NT2/D1 (cell line): Measurements from ENCODE around the gene LSP1.

Experiments
- DNase-seq: peaks from one replicate; pipeline ENCODE4 v3.0.0-alpha.2; 2011; ENCODE audit warnings: low read depth, low spot score
- H3K27me3 ChIP-seq: 2 replicates; pipeline ENCODE4 v1.6.0; 2011; ENCODE audit warnings: mild to moderate bottlenecking; ENCODE audit not compliant: insufficient read length, insufficient read depth
- H3K36me3 ChIP-seq: 2 replicates; pipeline ENCODE4 v1.6.1; 2011; ENCODE audit warnings: mild to moderate bottlenecking, low read length, mixed read lengths; ENCODE audit not compliant: insufficient read depth, insufficient read length
- H3K4me1 ChIP-seq: 2 replicates; pipeline ENCODE4 v1.5.1; 2011; ENCODE audit not compliant: insufficient read depth, insufficient read length
- H3K4me3 ChIP-seq: 2 replicates; pipeline ENCODE4 v1.5.1; 2011; ENCODE audit warnings: low read depth; ENCODE audit not compliant: insufficient read length
- H3K9ac ChIP-seq: 2 replicates; pipeline ENCODE4 v1.6.0; 2011; ENCODE audit warnings: low read depth; ENCODE audit not compliant: insufficient read length
- H3K9me3 ChIP-seq: 2 replicates; pipeline ENCODE4 v1.5.1; 2011; ENCODE audit warnings: mild to moderate bottlenecking, low read length; ENCODE audit not compliant: insufficient read depth
- SUZ12 ChIP-seq: IDR thresholded peaks from 2 replicates; pipeline ENCODE4 v1.6.1; 2011; ENCODE audit not compliant: insufficient read length, insufficient read depth; ENCODE audit errors: extremely low read depth
- YY1 ChIP-seq: IDR thresholded peaks from 2 replicates; pipeline ENCODE4 v1.6.1; 2011; ENCODE audit not compliant: insufficient read length, insufficient read depth
- ZNF274 ChIP-seq: IDR thresholded peaks from 2 replicates; pipeline ENCODE4 v1.6.1; 2011; ENCODE audit warnings: mild to moderate bottlenecking, low read depth, low read length

LSP1 gene

GRCh38 chr11:1920128-1920908 lies 67.4 kb downstream of the LSP1 start:
- no peak overlapping the region for H3K9ac ChIP-seq
- no peaks in the 10 kb centered on the region for H3K9me3 ChIP-seq
- H3K36me3 ChIP-seq: no peaks in the 10 kb centered on the region
- H3K4me1 ChIP-seq: peaks cover 21% of the 10 kb centered on the region
- H3K4me3 ChIP-seq: no peak overlapping the region
- TF ChIP-seq ZNF274 (no peak), YY1 (no peak), SUZ12 (no peak)
- peaks cover 4% of the 10 kb centered on the region for H3K27me3 ChIP-seq
- DNase-seq: no peak

DNA sequence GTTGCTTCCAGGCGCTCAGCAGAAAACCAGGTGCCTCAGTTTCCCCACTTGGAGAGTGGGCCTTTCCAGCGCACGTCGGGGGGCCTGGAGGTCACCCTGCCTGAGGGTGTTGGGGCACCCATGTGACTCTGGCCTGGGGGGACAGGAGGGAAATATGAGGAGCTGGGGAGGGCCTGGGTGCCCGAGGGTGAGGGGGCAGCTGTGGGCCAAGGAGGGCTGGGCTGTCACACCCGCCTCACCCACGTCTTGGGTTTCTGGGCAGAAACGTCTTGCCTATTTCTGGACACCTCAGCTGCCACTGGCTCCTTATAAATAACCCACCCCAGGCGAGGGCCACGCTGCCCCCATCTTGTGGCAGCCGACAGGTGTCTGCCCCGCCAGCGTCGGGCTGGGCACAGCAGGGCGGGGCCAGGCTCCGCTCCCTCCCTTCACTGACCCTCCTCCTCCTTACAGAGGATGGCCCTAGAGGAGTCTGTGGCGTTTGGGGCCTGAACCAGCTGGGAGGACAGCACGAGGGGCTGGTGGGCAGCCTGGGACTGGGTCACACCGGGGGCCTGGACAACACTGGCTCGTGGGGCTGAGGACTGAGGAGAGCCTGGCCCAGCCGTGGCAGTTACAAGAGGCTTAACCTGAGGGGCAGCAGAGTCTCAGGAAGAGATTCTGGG lies 68.2 kb downstream of the LSP1 start:
- Histone ChIP-seq H3K9ac (no peak overlapping the region), H3K9me3 (no peaks in the 10 kb centered on the region), H3K36me3 (no peaks in the 10 kb centered on the region), H3K4me1 (peaks cover 24% of the 10 kb centered on the region), H3K4me3 (no peak overlapping the region), H3K27me3 (peaks cover under 1% of the 10 kb centered on the region)
- TF ChIP-seq YY1 (no peak), ZNF274 (no peak), SUZ12 (no peak)
- DNase-seq: no peak

- Histone ChIP-seq H3K4me3 (no peak overlapping the region), H3K27me3 (no peaks in the 10 kb centered on the region), H3K9ac (no peak overlapping the region), H3K9me3 (no peaks in the 10 kb centered on the region), H3K4me1 (peaks cover 24% of the 10 kb centered on the region), H3K36me3 (no peaks in the 10 kb centered on the region)
- TF ChIP-seq YY1 (no peak), SUZ12 (no peak), ZNF274 (no peak)
- no peak for DNase-seq
Observed at GRCh38 chr11:1921574-1922141, 68.8 kb downstream of the LSP1 start.

- H3K9me3 ChIP-seq: no peaks in the 10 kb centered on the region
- H3K4me1 ChIP-seq: peaks cover 23% of the 10 kb centered on the region
- no peak for DNase-seq
- no peaks in the 10 kb centered on the region for H3K36me3 ChIP-seq
- no peak overlapping the region for H3K9ac ChIP-seq
- no peak overlapping the region for H3K4me3 ChIP-seq
- TF ChIP-seq YY1 (no peak), ZNF274 (no peak), SUZ12 (no peak)
- H3K27me3 ChIP-seq: no peaks in the 10 kb centered on the region
Observed at GRCh38 chr11:1922481-1923081, 69.7 kb downstream of the LSP1 start.

GRCh38 chr11:1923201-1923956 lies 70.5 kb downstream of the LSP1 start:
- H3K4me1 ChIP-seq: peaks cover 26% of the 10 kb centered on the region
- TF ChIP-seq SUZ12: no peak
- TF ChIP-seq YY1: no peak
- no peak for TF ChIP-seq ZNF274
- H3K27me3 ChIP-seq: no peaks in the 10 kb centered on the region
- DNase-seq: no peak
- no peak overlapping the region for H3K9ac ChIP-seq
- no peaks in the 10 kb centered on the region for H3K9me3 ChIP-seq
- no peak overlapping the region for H3K4me3 ChIP-seq
- no peaks in the 10 kb centered on the region for H3K36me3 ChIP-seq

GRCh38 chr11:1924181-1924580 lies 71.3 kb downstream of the LSP1 start:
- Histone ChIP-seq H3K27me3 (no peaks in the 10 kb centered on the region), H3K36me3 (no peaks in the 10 kb centered on the region), H3K4me3 (no peak overlapping the region), H3K9me3 (no peaks in the 10 kb centered on the region), H3K9ac (no peak overlapping the region), H3K4me1 (peaks cover 27% of the 10 kb centered on the region)
- TF ChIP-seq YY1: no peak
- no peak for TF ChIP-seq SUZ12
- TF ChIP-seq ZNF274: no peak
- no peak for DNase-seq
